Kidney (tissue), 14 donors: ENCODE data around the gene TCP11. TPM values are rescaled to one million over a fixed set of nuclear protein-coding genes. Genes with fewer than 3 reads are reported as not detected.
A peak's percentile ranks its signal among the peaks of the same experiment; 100 is the strongest.

Source experiments
- DNase-seq, 5 donors: peaks; one replicate each; pipeline ENCODE4 v3.0.0-alpha.2; 2013 to 2020
- FAIRE-seq: peaks from 2 replicates; lab custom pipeline; 2012; peaks lifted over from hg19 to GRCh38; lab: Jason Lieb, UNC
- H3K27ac ChIP-seq, 2 donors: one replicate each; pipeline ENCODE4 v1.7.0; 2013; ENCODE audit warnings: low read depth in 2 of 2, low read length in 2 of 2, inconsistent platforms in 1 of 2
- H3K27me3 ChIP-seq: one replicate; pipeline ENCODE4 v1.7.1; 2013; ENCODE audit warnings: low read length, inconsistent platforms; ENCODE audit not compliant: control insufficient read depth, insufficient read depth
- H3K36me3 ChIP-seq, 3 donors: one replicate each; pipeline versions ENCODE4 v1.7.0 to v1.7.1; 2013; ENCODE audit warnings: low read length in 3 of 3, control low read depth in 1 of 3, inconsistent platforms in 1 of 3; ENCODE audit not compliant: insufficient read depth in 3 of 3, control insufficient read depth in 2 of 3
- H3K4me1 ChIP-seq, 3 donors: one replicate each; pipeline versions ENCODE4 v1.7.0 to v1.7.1; 2013; ENCODE audit warnings: low read length in 3 of 3, inconsistent platforms in 1 of 3, low read depth in 1 of 3; ENCODE audit not compliant: control insufficient read depth in 2 of 3, insufficient read depth in 2 of 3
- H3K4me3 ChIP-seq, 3 donors: one replicate each; pipeline versions ENCODE4 v1.7.0 to v1.8.1; 2013; ENCODE audit warnings: low read length in 3 of 3, control low read depth in 1 of 3, inconsistent platforms in 1 of 3
- H3K9ac ChIP-seq, 3 donors: one replicate each; pipeline versions ENCODE4 v1.7.0 to v1.7.1; 2013; ENCODE audit warnings: low read length in 3 of 3, control low read depth in 1 of 3, inconsistent platforms in 1 of 3
- H3K9me3 ChIP-seq, 3 donors: one replicate each; pipeline versions ENCODE4 v1.7.0 to v1.7.1; 2013; ENCODE audit warnings: low read length in 3 of 3, control low read depth in 1 of 3, inconsistent platforms in 1 of 3; ENCODE audit not compliant: control insufficient read depth in 2 of 3, insufficient read depth in 1 of 3
- CTCF ChIP-seq: IDR thresholded peaks from 3 replicates; pipeline ENCODE4 v1.5.1; 2012; ENCODE audit warnings: mild to moderate bottlenecking, moderate library complexity, borderline replicate concordance; ENCODE audit not compliant: insufficient read depth; ENCODE audit errors: extremely low read depth
- intact Hi-C: fragments of 100-400 bp; cut with DNase I; formaldehyde crosslinking; loops from one replicate; pipeline ENCODE4 v1.11.1; 2022
- polyA plus RNA-seq: library from polyadenylated mRNA; stranded (reverse); fragments of 350-450 nt; fragmentation: Illumina TruSeq; extraction: RNeasy Lipid Tissue Mini Kit (QIAGEN cat#74804); gene quantifications from one replicate; pipeline ENCODE4 v1.2.3, GENCODE V29; 2014; ENCODE audit warnings: low read depth, low replicate concordance; ENCODE audit not compliant: insufficient read depth
- total RNA-seq: library from RNA; stranded (reverse); fragmentation: NEBNext Ultra II Directional; extraction: Animal tissue kit (Norgen Biotek cat#: 25700); gene quantifications from one replicate; pipeline ENCODE4 v1.2.1, GENCODE V29; 2021
- donor health status: control.
- donor health status: control.
- donor health status: control.
- donor health status: control.
- donor health status: control.
- donor health status: DM: yes; HTN: yes; CAD: no.
- donor health status: Normal renal cell carcinoma (clear cell type).

The TCP11 gene
- total and polyA plus RNA-seq, 2 donors from 2014 or later: 0.41 to 0.50 TPM

- Histone ChIP-seq H3K9ac (no peak overlapping the region), H3K4me3 (no peak overlapping the region), H3K4me1 (peaks cover 0 to 9% (median 3%) of the 10 kb centered on the region in 3 donors), H3K9me3 (no peaks in the 10 kb centered on the region), H3K27ac (no peak overlapping the region), H3K36me3 (peaks cover 0 to 16% (median 16%) of the 10 kb centered on the region in 3 donors), H3K27me3 (no peaks in the 10 kb centered on the region)
- DNase-seq: peak in 1 of 5 donors; percentile 24
- no peak for TF ChIP-seq CTCF
- intact Hi-C loops: no loop called here
- FAIRE-seq: no peak
These were observed 63.4 kb downstream of the TCP11 start for GRCh38 chr6:35077713-35078105.

GRCh38 chr6:35076997-35077712, 64.0 kb downstream of the TCP11 start:
- H3K27me3 ChIP-seq: no peaks in the 10 kb centered on the region
- peak in 2 of 5 donors; percentile 15 to 52 for DNase-seq

GRCh38 chr6:35073766-35074471, 67.2 kb downstream of the TCP11 start:
- no peak overlapping the region for H3K9ac ChIP-seq
- H3K9me3 ChIP-seq: no peaks in the 10 kb centered on the region
- intact Hi-C loops: no loop called here
- H3K4me3 ChIP-seq: no peak overlapping the region
- no peak for TF ChIP-seq CTCF
- peaks cover 0 to 9% (median 6%) of the 10 kb centered on the region in 3 donors for H3K36me3 ChIP-seq
- no peak overlapping the region for H3K27ac ChIP-seq
- no peaks in the 10 kb centered on the region for H3K4me1 ChIP-seq
- H3K27me3 ChIP-seq: no peaks in the 10 kb centered on the region
- DNase-seq (peak in 1 of 5 donors; percentile 37), FAIRE-seq (no peak)

More at GRCh38 chr6:35076997-35077712, 64.0 kb downstream of the TCP11 start:
- peaks cover 0 to 16% (median 16%) of the 10 kb centered on the region in 3 donors for H3K36me3 ChIP-seq
- no peaks in the 10 kb centered on the region for H3K9me3 ChIP-seq
- TF ChIP-seq CTCF: no peak
- H3K27ac ChIP-seq: no peak overlapping the region
- no peak overlapping the region for H3K9ac ChIP-seq
- peaks cover 0 to 5% (median 0%) of the 10 kb centered on the region in 3 donors for H3K4me1 ChIP-seq
- no peak for FAIRE-seq
- intact Hi-C loops: no loop called here
- no peak overlapping the region for H3K4me3 ChIP-seq
